HCT116 (cell line): ENCODE data around the gene ZBTB20. TPM values are rescaled to one million over a fixed set of nuclear protein-coding genes. Genes with fewer than 3 reads are reported as not detected.

ENCODE experiments used
- ATAC-seq: fragments of 200-7000 bp; cut with Tn5 transposase; 2 replicates; pipeline ENCODE4 v1.9.1; 2020; ENCODE audit warnings: mild to moderate bottlenecking, moderate library complexity
- BruUV-seq: library from RNA; stranded (reverse); fragments of 400-500 nt; replicated peaks from 2 replicates; lab custom pipeline; 2021; lab: Mats Ljungman, UMichigan
- CTCF ChIA-PET: fragments of 300-600 bp; sonication (Branson Sonifier 250); formaldehyde crosslinking; loops from one replicate; lab custom pipeline; 2021; ENCODE audit warnings: antibody characterized with exemption; lab: Charles Lee
- POLR2A ChIA-PET: fragments of 300-600, 350-600 bp; sonication (Branson Sonifier 250); formaldehyde crosslinking; loops from one replicate; lab custom pipeline; 2021; ENCODE audit warnings: antibody characterized with exemption; lab: Charles Lee
- RAD21 ChIA-PET, 2 experiments: fragments of 300-600 bp; sonication (Branson Sonifier 250); formaldehyde crosslinking; loops; one replicate each; lab custom pipeline; 2023; ENCODE audit warnings: low total read pairs in 2 of 2; ENCODE audit not compliant: uncharacterized antibody in 2 of 2, unreplicated experiment in 2 of 2, low non-redundant PET in 1 of 2; lab: Charles Lee
- DNase-seq: peaks from one replicate; pipeline ENCODE4 v3.0.0-alpha.2; 2010; ENCODE audit warnings: low read depth, low spot score
- H2AFZ ChIP-seq: fragments of 200-600 bp; shearing (Covaris generic), sonication (generic); 2 replicates; pipeline ENCODE4 v1.6.1; 2017; ENCODE audit warnings: low read depth, mixed run types, mixed read lengths, antibody characterized with exemption, low read length; ENCODE audit not compliant: poor library complexity, severe bottlenecking
- H3K27ac ChIP-seq: 2 replicates; pipeline ENCODE4 v1.5.1; 2012; ENCODE audit warnings: low read depth, low read length
- H3K27me3 ChIP-seq: fragments of 200-600 bp; sonication (generic); 2 replicates; pipeline ENCODE4 v1.6.1; 2016; ENCODE audit warnings: mixed run types, low read length, mixed read lengths; ENCODE audit not compliant: insufficient read depth
- H3K36me3 ChIP-seq, 2 experiments: fragments of 200-500 bp in 1 of 2; fragments of 200-600 bp in 1 of 2; sonication (Bioruptor generic) in 1 of 2; sonication (generic) in 1 of 2; 2 replicates each; pipeline versions ENCODE4 v1.5.1 to v1.6.1; 2014 to 2016; ENCODE audit warnings: low read length in 2 of 2, inconsistent platforms in 1 of 2, mixed read lengths in 1 of 2, mixed run types in 1 of 2; ENCODE audit not compliant: insufficient read depth in 2 of 2, control insufficient read depth in 1 of 2
- H3K4me1 ChIP-seq, 2 experiments: fragments of 200-600 bp in 1 of 2; sonication (generic) in 1 of 2; 2 replicates each; pipeline versions ENCODE4 v1.5.1 to v1.6.1; 2012 to 2017; ENCODE audit warnings: low read length in 2 of 2, inconsistent platforms in 1 of 2, mild to moderate bottlenecking in 1 of 2, mixed read lengths in 1 of 2, mixed run types in 1 of 2, moderate library complexity in 1 of 2; ENCODE audit not compliant: insufficient read depth in 2 of 2, control insufficient read depth in 1 of 2
- H3K4me2 ChIP-seq: fragments of 200-600 bp; sonication (generic); 2 replicates; pipeline ENCODE4 v1.6.1; 2017; ENCODE audit warnings: mixed run types, low read length, mixed read lengths
- H3K4me3 ChIP-seq, 2 experiments: fragments of 200-600 bp in 1 of 2; sonication (generic) in 1 of 2; replicated peaks in 1 of 2; 2 replicates each; pipeline ENCODE4 v1.5.1; 2011 to 2016; ENCODE audit warnings: low read length in 2 of 2, control low read depth in 1 of 2, low read depth in 1 of 2, mild to moderate bottlenecking in 1 of 2, mixed read lengths in 1 of 2, mixed run types in 1 of 2
- H3K79me2 ChIP-seq: fragments of 200-600 bp; sonication (generic); 2 replicates; pipeline ENCODE4 v1.6.1; 2017; ENCODE audit warnings: mild to moderate bottlenecking, mixed run types, low read length, moderate library complexity, mixed read lengths; ENCODE audit not compliant: insufficient read depth
- H3K9ac ChIP-seq: fragments of 200-600 bp; sonication (generic); 2 replicates; pipeline ENCODE4 v1.6.1; 2016; ENCODE audit warnings: low read length, mixed read lengths
- H3K9me2 ChIP-seq: fragments of 200-600 bp; sonication (generic), shearing (Covaris generic); 2 replicates; pipeline ENCODE4 v1.6.1; 2017; ENCODE audit warnings: mixed run types, mild to moderate bottlenecking, moderate library complexity; ENCODE audit not compliant: insufficient read depth
- H3K9me3 ChIP-seq, 2 experiments: fragments of 200-500 bp in 1 of 2; fragments of 200-600 bp in 1 of 2; sonication (Bioruptor generic) in 1 of 2; sonication (generic) in 1 of 2; 2 replicates each; pipeline ENCODE4 v1.6.1; 2014 to 2017; ENCODE audit warnings: low read length in 2 of 2, mixed read lengths in 2 of 2, inconsistent platforms in 1 of 2, low read depth in 1 of 2, mild to moderate bottlenecking in 1 of 2, mixed run types in 1 of 2, moderate library complexity in 1 of 2; ENCODE audit not compliant: control insufficient read depth in 1 of 2, insufficient read depth in 1 of 2
- H4K20me1 ChIP-seq: fragments of 200-600 bp; sonication (generic), shearing (Covaris generic); 2 replicates; pipeline ENCODE4 v1.6.1; 2017; ENCODE audit warnings: mixed run types, mild to moderate bottlenecking, moderate library complexity; ENCODE audit not compliant: insufficient read depth
- EGR1 ChIP-seq: IDR thresholded peaks from 2 replicates; pipeline ENCODE4 v1.6.1; 2012; ENCODE audit warnings: low read depth
- POLR2AphosphoS5 ChIP-seq: IDR thresholded peaks from 2 replicates; pipeline ENCODE4 v1.6.1; 2011; ENCODE audit warnings: mild to moderate bottlenecking, low read depth, low read length, moderate library complexity
- RAD21 ChIP-seq: IDR thresholded peaks from 2 replicates; pipeline ENCODE4 v1.6.1; 2012; ENCODE audit warnings: low read depth, mild to moderate bottlenecking
- SRF ChIP-seq: IDR thresholded peaks from 2 replicates; pipeline ENCODE4 v1.6.1; 2012; ENCODE audit warnings: low read depth
- YY1 ChIP-seq: IDR thresholded peaks from 2 replicates; pipeline ENCODE4 v1.6.1; 2011; ENCODE audit warnings: low read length, low read depth, moderate library complexity, mild to moderate bottlenecking; ENCODE audit not compliant: insufficient replicate concordance; ENCODE audit errors: extremely low read depth
- intact Hi-C: fragments of 100-400 bp; cut with micrococcal nuclease; formaldehyde crosslinking; loops from 2 replicates; pipeline ENCODE4 v1.10.0; 2022
- total RNA-seq: library from RNA; stranded (reverse); gene quantifications from one replicate; pipeline ENCODE4 v1.2.1, GENCODE V29; 2021; ENCODE audit not compliant: unreplicated experiment
- TF ChIP-seq, protein P1 (sequence below), 3 experiments: fragments of 200-600 bp in 1 of 3; sonication (generic) in 1 of 3; IDR thresholded peaks in 2 of 3; conservative IDR thresholded peaks in 1 of 3; 2 replicates each; pipeline ENCODE4 v1.5.1; 2012 to 2017; ENCODE audit warnings: low read depth in 2 of 3, low read length in 2 of 3, antibody characterized with exemption in 1 of 3, borderline replicate concordance in 1 of 3, control low read depth in 1 of 3, mild to moderate bottlenecking in 1 of 3, mixed read lengths in 1 of 3, mixed run types in 1 of 3, moderate library complexity in 1 of 3; ENCODE audit not compliant: insufficient read depth in 1 of 3
- TF ChIP-seq, protein P2 (sequence below): IDR thresholded peaks from 2 replicates; pipeline ENCODE4 v1.6.1; 2012; ENCODE audit warnings: low read depth

ZBTB20 gene
- total RNA-seq, 1 experiment from 2014 or later = 42.1 TPM

DNA sequence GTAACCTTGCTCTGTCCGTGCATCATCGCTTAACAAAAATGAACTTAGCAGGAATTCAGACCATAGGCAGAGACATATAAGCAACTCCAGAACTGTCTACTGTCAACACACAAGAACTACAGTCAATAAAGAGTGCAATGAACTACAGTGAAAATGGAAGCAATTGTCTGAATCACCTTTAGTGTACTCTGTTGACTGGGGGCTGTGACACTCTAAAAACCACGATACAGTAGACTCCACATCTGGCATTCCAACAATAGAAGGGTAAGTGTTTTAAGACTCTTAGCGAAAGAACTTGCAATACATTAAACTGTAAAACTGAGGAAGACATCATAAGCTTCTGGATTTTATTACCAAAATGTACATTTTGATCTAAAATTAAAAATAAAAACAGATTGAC, 347.3 kb downstream of the ZBTB20 start:
- H3K4me3 ChIP-seq = no peak overlapping the region
- H3K4me2 ChIP-seq = no peak overlapping the region
- intact Hi-C loops = no loop called here
- peaks cover 0 to 7% of the 10 kb centered on the region in 2 experiments; a peak in 2 of 4 replicates for H3K4me1 ChIP-seq
- no peaks in the 10 kb centered on the region for H3K36me3 ChIP-seq
- no peak for DNase-seq
- ChIA-PET CTCF (no interaction called here), RAD21 (no interaction called here), POLR2A (no interaction called here)
- no peak for TF ChIP-seq EGR1
- TF ChIP-seq RAD21 = no peak
- TF ChIP-seq SRF = no peak
- TF ChIP-seq, protein P1, sequence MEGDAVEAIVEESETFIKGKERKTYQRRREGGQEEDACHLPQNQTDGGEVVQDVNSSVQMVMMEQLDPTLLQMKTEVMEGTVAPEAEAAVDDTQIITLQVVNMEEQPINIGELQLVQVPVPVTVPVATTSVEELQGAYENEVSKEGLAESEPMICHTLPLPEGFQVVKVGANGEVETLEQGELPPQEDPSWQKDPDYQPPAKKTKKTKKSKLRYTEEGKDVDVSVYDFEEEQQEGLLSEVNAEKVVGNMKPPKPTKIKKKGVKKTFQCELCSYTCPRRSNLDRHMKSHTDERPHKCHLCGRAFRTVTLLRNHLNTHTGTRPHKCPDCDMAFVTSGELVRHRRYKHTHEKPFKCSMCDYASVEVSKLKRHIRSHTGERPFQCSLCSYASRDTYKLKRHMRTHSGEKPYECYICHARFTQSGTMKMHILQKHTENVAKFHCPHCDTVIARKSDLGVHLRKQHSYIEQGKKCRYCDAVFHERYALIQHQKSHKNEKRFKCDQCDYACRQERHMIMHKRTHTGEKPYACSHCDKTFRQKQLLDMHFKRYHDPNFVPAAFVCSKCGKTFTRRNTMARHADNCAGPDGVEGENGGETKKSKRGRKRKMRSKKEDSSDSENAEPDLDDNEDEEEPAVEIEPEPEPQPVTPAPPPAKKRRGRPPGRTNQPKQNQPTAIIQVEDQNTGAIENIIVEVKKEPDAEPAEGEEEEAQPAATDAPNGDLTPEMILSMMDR (IDR thresholded peaks at IDR 0.05 in 2 of 3, conservative IDR thresholded peaks at IDR 0.05 in 1 of 3; ENCODE audit: borderline replicate concordance in 1 of 3, insufficient read depth in 1 of 3, low read depth in 2 of 3, low read length in 2 of 3) = no peak
- TF ChIP-seq, protein P2, sequence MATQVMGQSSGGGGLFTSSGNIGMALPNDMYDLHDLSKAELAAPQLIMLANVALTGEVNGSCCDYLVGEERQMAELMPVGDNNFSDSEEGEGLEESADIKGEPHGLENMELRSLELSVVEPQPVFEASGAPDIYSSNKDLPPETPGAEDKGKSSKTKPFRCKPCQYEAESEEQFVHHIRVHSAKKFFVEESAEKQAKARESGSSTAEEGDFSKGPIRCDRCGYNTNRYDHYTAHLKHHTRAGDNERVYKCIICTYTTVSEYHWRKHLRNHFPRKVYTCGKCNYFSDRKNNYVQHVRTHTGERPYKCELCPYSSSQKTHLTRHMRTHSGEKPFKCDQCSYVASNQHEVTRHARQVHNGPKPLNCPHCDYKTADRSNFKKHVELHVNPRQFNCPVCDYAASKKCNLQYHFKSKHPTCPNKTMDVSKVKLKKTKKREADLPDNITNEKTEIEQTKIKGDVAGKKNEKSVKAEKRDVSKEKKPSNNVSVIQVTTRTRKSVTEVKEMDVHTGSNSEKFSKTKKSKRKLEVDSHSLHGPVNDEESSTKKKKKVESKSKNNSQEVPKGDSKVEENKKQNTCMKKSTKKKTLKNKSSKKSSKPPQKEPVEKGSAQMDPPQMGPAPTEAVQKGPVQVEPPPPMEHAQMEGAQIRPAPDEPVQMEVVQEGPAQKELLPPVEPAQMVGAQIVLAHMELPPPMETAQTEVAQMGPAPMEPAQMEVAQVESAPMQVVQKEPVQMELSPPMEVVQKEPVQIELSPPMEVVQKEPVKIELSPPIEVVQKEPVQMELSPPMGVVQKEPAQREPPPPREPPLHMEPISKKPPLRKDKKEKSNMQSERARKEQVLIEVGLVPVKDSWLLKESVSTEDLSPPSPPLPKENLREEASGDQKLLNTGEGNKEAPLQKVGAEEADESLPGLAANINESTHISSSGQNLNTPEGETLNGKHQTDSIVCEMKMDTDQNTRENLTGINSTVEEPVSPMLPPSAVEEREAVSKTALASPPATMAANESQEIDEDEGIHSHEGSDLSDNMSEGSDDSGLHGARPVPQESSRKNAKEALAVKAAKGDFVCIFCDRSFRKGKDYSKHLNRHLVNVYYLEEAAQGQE = no peak
- TF ChIP-seq POLR2AphosphoS5 = no peak
- no peak for TF ChIP-seq YY1
- H4K20me1 ChIP-seq = no peaks in the 10 kb centered on the region
- H3K9me3 ChIP-seq = no peaks in the 10 kb centered on the region
- no peaks in the 10 kb centered on the region for H3K79me2 ChIP-seq
- no peaks in the 10 kb centered on the region for H3K27me3 ChIP-seq
- no peak for ATAC-seq
- H3K9ac ChIP-seq = no peak overlapping the region
- no peak overlapping the region for H3K27ac ChIP-seq
- no peaks in the 10 kb centered on the region for H3K9me2 ChIP-seq
- BruUV-seq = no TSS peak
- no peak overlapping the region for H2AFZ ChIP-seq
